Panc1 (cell line): ENCODE results near the gene COMMD1. TPM values are rescaled to one million over a fixed set of nuclear protein-coding genes. Genes with fewer than 3 reads are reported as not detected.

Experiments used
- ATAC-seq: fragments of 200-7000 bp; cut with Tn5 transposase; 2 replicates; pipeline ENCODE4 v1.9.1; 2020; ENCODE audit warnings: mild to moderate bottlenecking, moderate library complexity
- BruUV-seq: library from RNA; stranded (reverse); fragments of 400-500 nt; replicated peaks from 2 replicates; lab custom pipeline; 2021; lab: Mats Ljungman, UMichigan
- CTCF ChIA-PET: fragments of 300-600 bp; sonication (Branson Sonifier 250); formaldehyde crosslinking; loops from one replicate; lab custom pipeline; 2022; ENCODE audit warnings: antibody characterized with exemption; lab: Charles Lee
- POLR2A ChIA-PET: fragments of 300-600 bp; sonication (Branson Sonifier 250); formaldehyde crosslinking; loops from one replicate; lab custom pipeline; 2022; ENCODE audit warnings: antibody characterized with exemption; lab: Charles Lee
- DNase-seq: peaks from one replicate; pipeline ENCODE4 v3.0.0-alpha.2; 2010; ENCODE audit warnings: low read depth, low spot score
- H3K27ac ChIP-seq: 2 replicates; pipeline ENCODE4 v1.5.1; 2011; ENCODE audit warnings: mild to moderate bottlenecking, low read length, inconsistent platforms
- H3K27me3 ChIP-seq: fragments of 200-500 bp; sonication (Bioruptor generic); 2 replicates; pipeline ENCODE4 v1.6.0; 2014; ENCODE audit warnings: low read length, inconsistent platforms; ENCODE audit not compliant: control insufficient read depth, insufficient read depth
- H3K36me3 ChIP-seq: fragments of 200-500 bp; sonication (Bioruptor generic); 2 replicates; pipeline ENCODE4 v1.5.1; 2014; ENCODE audit warnings: inconsistent platforms, mild to moderate bottlenecking, low read length, moderate library complexity; ENCODE audit not compliant: control insufficient read depth, insufficient read depth
- H3K4me1 ChIP-seq: 2 replicates; pipeline ENCODE4 v1.5.1; 2011; ENCODE audit warnings: inconsistent platforms, mild to moderate bottlenecking, low read length, moderate library complexity; ENCODE audit not compliant: control insufficient read depth, insufficient read depth
- H3K4me3 ChIP-seq, 2 experiments: 2 replicates each; pipeline ENCODE4 v1.5.1; 2011 to 2012; ENCODE audit warnings: low read depth in 2 of 2, low read length in 2 of 2, mild to moderate bottlenecking in 2 of 2, inconsistent platforms in 1 of 2, moderate library complexity in 1 of 2
- H3K9me3 ChIP-seq: fragments of 200-500 bp; sonication (Bioruptor generic); 2 replicates; pipeline ENCODE4 v1.5.1; 2014; ENCODE audit warnings: low read depth, mild to moderate bottlenecking, inconsistent platforms, low read length, moderate library complexity; ENCODE audit not compliant: control insufficient read depth, insufficient read depth
- CTCF ChIP-seq: fragments of 450-650 bp; IDR thresholded peaks from 2 replicates; pipeline ENCODE4 v1.5.1; 2017; ENCODE audit warnings: mild to moderate bottlenecking
- POLR2AphosphoS5 ChIP-seq: IDR thresholded peaks from 2 replicates; pipeline ENCODE4 v1.6.1; 2012; ENCODE audit warnings: mild to moderate bottlenecking, low read depth, low read length, moderate library complexity
- REST ChIP-seq, 2 experiments: IDR thresholded peaks; 2 replicates each; pipeline ENCODE4 v1.6.1; 2011 to 2012; ENCODE audit warnings: low read depth in 2 of 2, control low read depth in 1 of 2, low read length in 1 of 2, mild to moderate bottlenecking in 1 of 2, moderate library complexity in 1 of 2; ENCODE audit not compliant: insufficient read depth in 1 of 2
- SIN3A ChIP-seq: IDR thresholded peaks from 2 replicates; pipeline ENCODE4 v1.6.1; 2012; ENCODE audit warnings: low read depth, mild to moderate bottlenecking, low read length, moderate library complexity, borderline replicate concordance; ENCODE audit not compliant: insufficient read depth
- TCF7L2 ChIP-seq: IDR thresholded peaks from 2 replicates; pipeline ENCODE4 v1.6.1; 2011; ENCODE audit warnings: mild to moderate bottlenecking, low read depth, low read length, inconsistent platforms
- in situ Hi-C: cut with HindIII; loops from 2 replicates; pipeline ENCODE4 v1.10.0; 2016; ENCODE audit warnings: low sequenced_read_pairs, low pct_unique_long_range_greater_than_20kb
- intact Hi-C: fragments of 100-400 bp; cut with micrococcal nuclease; formaldehyde crosslinking; loops from one replicate; pipeline ENCODE4 v1.10.0; 2022; ENCODE audit not compliant: unreplicated experiment
- total RNA-seq: library from RNA; stranded (reverse); gene quantifications from one replicate; pipeline ENCODE4 v1.2.1, GENCODE V29; 2021; ENCODE audit not compliant: unreplicated experiment

The COMMD1 gene
- total RNA-seq, 1 experiment from 2014 or later, result 40.3 TPM

- POLR2A ChIA-PET, result no interaction called here
- DNase-seq (no peak), ATAC-seq (peak; percentile 66; the same call in 1 of the 2 replicates)
- no peaks in the 10 kb centered on the region for H3K36me3 ChIP-seq
- intact Hi-C loops (no loop called here), in situ Hi-C loops (no loop called here)
- BruUV-seq, result no TSS peak
- H3K4me1 ChIP-seq, result no peaks in the 10 kb centered on the region
- H3K9me3 ChIP-seq, result no peaks in the 10 kb centered on the region
- CTCF ChIA-PET, result no interaction called here
- H3K27ac ChIP-seq, result no peak overlapping the region
- H3K4me3 ChIP-seq, result no peak overlapping the region
- no peaks in the 10 kb centered on the region for H3K27me3 ChIP-seq
- TF ChIP-seq SIN3A, result no peak
- no peak for TF ChIP-seq POLR2AphosphoS5
- no peak for TF ChIP-seq TCF7L2
- no peak; the same call in 1 of the 2 replicates for TF ChIP-seq CTCF
Measured at GRCh38 chr2:61898810-61899209, 6.7 kb upstream of the COMMD1 start.

DNA sequence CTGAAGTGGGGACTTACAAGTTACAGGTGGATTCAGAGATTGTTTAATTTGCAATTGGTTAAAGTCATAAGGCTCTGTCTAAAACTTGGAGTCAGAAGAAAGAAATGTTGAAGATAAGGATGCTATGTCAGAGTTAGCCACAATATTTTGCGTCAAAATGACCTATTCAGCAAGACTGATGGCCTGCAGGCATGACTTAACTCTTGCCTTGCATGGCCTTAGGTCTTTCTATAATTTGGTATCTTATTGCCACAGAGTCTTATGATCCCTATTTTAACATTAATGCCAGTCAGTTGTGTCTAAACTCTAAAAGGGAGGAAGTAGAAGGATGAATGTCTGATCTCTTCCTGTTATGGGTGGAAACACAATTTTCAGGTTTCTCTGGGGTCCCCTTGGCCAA is 5.2 kb upstream of the COMMD1 start:
- POLR2A ChIA-PET, result no interaction called here
- Histone ChIP-seq H3K36me3 (no peaks in the 10 kb centered on the region), H3K4me3 (no peak overlapping the region), H3K27me3 (no peaks in the 10 kb centered on the region), H3K27ac (no peak overlapping the region), H3K4me1 (peaks cover 4% of the 10 kb centered on the region; the same call in 1 of the 2 replicates), H3K9me3 (no peaks in the 10 kb centered on the region)
- ATAC-seq (no peak), DNase-seq (no peak)
- CTCF ChIA-PET, result interaction anchor here (0.7 kb wide), 1 partner anchor 256 kb away, joined by 3 read pairs; no protein-coding TSS in a partner anchor
- TF ChIP-seq CTCF, result no peak
- no peak for TF ChIP-seq POLR2AphosphoS5
- TF ChIP-seq SIN3A, result no peak
- TF ChIP-seq REST (IDR thresholded peaks at IDR 0.05; ENCODE audit: insufficient read depth in 1 of 2, low read depth in 2 of 2, low read length in 1 of 2), result no peak
- no peak for TF ChIP-seq TCF7L2
- BruUV-seq, result no TSS peak
- intact Hi-C loops (no loop called here), in situ Hi-C loops (no loop called here)
